GM04503 (cell line): Measurements from ENCODE around the gene CD24.

Experiments
- DNase-seq: peaks from one replicate; pipeline ENCODE4 v3.0.0-alpha.2; 2012; ENCODE audit warnings: low read depth

CD24 gene

DNA sequence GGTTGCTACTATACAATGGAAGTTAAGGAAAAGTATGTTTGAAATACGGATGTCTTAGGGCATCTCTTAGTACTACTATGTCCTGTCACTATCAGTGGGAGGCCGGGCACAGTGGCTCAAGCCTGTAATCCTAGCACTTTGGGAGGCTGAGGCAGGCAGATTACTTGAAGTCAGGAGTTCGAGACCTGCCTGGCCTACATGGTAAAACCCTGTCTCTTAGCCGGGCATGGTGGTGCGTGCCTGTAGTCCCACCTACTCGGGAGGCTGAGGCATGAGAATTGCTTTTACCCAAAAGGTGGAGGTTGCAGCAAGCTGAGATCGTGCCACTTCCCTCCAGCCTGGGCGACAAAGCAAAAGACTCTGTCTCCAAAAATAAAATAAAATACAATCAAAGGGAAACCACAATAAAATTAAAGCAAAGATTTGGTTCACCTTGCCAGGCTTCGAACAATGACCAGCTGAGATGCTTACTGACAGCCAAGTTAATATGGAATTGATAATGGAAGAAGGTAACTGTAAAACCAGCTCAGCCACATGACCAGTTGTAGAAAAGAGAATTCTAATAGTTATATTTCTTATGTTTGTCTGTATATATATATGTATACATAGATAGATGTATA lies 6.5 kb downstream of the CD24 start:
- no peak for DNase-seq

DNA sequence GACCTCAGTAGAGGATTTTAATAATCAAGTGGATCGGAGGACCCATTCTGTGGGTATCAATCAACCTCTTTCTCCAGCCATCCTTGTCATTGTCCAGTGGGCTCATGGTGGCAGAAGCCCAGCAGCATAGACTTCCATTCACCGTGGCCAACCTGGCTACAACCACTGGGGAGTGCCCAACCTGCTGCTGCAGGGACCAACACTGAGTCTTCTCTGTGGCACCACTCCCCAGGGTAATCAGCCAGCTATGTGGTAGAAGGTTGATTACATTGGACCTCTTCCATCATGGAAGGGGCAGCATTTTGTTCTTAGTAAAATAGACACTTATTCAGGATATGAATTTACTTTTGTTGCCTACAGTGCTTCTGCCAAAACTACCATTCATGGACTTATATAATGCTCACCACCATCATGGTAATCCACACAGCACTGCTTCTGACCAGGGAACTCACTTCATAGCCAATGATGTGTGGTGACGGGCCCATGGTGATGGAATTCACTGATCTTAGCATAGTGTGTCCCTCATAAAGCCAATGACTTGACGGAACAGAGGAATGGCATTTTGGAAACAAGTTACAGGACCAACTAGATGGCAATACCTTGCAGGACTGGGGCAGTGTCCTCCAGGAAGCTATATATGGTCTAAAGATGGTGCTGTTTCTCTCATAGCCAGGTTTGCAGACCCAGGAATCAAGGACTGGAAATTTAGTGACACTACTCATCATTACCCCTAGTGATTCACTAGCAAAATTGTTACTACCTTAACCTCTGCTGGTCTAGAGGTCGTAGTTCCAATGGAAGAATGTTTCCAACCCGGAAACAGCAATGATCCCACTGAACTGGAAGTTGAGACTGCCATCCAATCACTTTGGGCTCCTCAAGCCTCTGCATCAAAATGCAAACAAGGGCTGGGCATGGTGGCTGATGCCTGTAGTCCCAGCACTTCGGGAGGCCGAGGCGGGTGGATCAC lies 7.6 kb downstream of the CD24 start:
- no peak for DNase-seq

DNA sequence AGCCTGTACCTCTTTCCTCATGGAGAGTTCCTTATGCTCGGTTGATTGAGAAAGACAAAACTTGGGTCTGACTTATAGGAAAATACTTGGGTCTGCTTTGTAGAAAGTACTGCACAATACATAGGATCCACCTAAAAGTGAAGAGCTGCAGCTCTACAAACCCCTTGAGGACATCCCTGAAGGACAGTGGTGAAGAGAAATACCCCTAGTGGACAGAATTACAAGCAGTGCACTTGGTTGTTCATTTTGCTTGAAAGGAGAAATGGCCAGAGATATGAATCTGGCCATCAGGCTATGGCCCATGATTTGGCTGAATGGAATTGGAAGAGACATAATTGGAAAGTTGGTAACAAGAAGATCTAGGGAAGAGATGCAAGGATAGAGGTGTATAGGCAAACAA lies 8.3 kb downstream of the CD24 start:
- DNase-seq: no peak

DNA sequence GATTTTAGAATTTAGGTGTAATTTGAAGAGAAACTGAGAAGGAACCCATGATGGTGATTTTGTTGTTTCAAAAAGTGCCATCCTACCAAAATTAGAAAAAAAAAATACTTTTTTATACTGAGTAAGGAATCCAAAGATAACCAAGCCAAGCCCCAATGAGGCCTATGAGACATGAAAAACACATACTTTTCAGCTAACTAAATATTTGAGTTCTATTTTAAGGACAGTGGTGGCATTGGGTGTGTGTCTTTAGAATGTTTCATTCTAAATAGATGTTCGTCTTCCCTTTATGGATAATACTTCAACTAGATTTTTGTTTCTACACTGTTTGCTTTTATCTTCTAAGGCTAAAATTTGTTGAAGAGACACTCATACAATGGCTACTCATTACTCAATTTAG lies 9.6 kb downstream of the CD24 start:
- DNase-seq: no peak

DNA sequence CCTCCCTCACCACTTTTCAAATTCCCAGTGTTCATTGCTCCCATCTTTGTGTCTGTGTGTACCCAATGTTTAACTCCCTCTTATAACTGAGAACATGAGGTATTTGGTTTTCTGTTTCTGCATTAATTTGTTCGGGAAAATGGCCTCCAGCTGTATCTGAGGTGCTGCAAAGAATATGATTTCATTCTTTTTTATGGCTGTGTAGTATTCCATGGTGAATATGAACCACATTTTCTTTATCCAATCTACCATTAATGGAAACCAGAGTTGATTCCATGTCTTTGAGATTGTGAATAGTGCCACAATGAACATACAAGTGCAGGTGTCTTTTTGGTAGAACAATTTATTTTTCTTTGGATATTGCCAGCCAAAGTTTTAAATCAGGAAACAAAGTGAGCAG lies 10.4 kb downstream of the CD24 start:
- DNase-seq: no peak

DNA sequence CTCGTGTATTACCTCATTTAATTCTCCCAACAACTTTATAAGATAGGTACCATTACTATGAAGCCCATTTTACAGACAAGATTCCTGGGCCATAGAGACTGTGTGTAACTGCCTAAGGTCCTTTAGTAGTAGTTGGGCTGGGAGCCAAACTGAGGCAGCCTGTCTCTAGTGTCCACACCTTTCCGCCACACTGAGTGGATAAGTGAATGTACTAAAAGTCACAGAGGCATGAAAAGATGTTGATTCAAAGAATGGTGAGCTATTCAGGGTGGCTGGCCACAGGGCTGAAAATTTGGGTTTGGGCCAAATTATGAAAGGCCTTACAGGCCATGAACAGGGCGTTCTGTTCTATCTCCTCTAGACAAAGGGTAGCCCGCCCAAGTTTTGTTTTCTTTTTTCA lies 11.0 kb downstream of the CD24 start:
- no peak for DNase-seq

DNA sequence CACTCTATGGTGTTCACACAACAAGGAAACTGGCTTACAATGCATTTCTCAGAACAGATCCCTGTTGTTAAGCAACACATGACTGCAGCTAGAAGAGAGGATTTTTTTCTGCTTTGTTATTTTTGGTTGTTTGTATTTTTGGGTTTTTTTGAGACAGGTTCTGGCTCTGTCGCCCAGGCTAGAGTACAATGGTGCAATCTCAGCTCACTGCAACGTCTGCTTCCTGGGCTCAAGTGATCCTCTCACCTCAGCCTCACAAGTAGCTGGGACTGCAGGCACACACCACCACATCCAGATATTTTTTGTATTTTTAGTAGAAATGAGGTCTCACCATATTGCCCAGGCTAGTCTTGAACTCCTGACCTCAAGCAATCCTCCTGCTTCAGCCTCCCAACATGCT lies 12.7 kb downstream of the CD24 start:
- DNase-seq: no peak

DNA sequence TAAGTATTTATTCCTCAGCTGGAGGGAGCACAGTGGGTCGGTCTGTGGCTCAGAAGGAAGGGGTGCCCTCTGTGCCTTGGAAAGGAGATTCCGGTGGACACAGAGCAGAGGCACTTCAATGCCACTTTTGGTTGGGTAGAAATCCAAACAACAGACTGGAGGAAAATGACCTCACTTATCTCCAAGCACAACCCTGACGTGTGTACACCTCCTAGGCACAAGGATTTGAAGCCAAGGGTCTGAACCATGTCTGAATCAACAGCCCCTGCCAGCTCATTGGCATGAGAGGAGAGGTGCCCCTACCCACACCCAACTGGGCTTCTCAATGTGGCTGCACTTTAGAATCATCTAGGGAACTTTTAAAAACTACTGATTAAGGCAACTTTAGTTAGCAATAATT lies 13.4 kb downstream of the CD24 start:
- DNase-seq: no peak

DNA sequence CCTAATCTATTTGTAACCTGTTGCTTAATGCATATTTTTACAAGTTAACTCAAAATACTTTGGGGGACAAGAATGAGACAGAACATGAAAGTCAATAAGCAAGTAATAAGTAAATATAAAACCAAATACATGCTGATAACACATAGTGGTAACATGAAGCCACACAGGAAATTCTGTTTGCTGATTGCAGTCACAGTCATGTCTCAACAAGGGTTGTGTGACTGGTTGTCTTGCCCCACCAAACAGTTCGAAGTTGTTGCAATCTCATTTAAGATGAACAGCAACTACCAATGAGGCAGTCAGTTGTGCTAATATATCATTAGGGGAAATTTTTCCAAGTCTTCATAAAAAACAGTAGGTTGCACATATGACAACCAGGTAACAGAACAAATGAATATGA lies 14.5 kb downstream of the CD24 start:
- DNase-seq: no peak

DNA sequence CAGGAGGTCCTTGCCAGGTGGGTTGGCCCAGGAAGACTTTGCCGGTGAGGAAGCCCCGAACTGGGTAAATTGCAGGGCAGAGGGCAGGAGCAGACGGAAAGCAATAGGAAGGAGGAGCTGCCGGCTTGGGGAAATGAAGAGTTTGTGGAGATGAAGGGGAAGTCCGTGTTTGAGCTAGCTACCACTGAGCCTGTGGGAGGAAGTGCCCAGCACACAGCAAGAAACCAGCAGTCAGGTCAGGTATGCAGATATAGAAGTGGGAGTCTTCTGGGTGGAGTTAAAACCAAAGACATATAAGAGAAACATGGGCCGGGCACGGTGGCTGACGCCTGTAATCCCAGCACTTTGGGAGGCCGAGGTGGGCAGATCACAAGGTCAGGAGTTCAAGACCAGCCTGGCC lies 34.7 kb downstream of the CD24 start:
- DNase-seq: no peak

DNA sequence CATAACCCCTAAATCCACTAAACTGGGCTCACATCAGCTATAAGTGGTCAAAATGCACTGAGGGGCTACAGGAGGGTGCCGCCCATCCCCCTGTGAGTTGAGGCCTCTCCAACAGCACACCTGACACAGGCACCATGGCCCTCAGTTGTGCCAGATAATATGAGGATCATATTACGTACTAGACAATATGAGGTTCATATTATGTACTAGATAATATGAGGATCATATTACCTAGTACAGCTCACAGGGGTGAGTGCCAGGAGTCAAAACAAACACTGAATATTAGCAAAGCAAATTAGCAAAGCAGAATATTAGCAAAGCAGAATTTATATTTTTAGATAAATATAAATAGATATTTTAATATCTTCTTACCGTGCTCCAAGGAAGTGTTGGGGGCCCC lies 35.3 kb downstream of the CD24 start:
- DNase-seq: no peak

DNA sequence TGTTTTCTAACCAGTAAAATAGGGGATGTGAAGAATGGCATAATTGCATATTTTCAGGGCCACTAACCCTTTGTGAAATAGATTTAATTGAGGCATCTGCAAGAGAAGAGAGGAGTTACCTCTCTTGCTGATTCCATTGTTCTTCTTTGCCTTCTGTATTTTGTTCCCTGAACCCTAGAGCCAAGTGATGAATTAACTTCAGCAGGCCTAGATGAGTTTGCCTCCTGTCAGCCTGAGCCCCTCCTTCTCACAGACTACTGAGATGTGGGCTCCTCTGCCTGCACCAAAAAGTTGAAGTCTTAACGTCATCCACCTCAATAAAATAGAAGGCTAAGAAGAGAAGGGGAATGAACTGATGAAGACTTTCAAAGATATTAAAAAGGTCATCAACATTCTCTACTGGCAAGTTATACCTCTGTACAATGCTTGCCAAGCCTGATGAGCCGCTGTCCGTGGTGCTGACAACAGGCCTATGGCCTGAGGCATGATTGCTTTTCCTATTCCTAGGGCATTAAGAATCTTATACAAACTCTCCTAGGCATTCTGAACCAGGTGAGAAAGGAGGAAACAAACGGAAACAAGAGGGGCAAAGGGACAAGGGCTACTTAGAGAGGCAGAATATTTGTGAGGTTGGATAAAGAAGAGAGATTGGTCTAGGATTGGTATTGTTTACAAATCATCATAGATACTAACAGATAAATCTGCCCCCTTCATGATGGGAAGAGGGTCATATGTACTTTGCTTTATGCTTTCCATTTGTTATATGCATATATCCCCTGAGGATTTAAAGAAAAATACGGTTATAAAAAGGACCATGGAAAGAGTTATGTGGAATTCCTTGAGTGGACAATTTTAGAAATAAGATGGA lies 46.8 kb downstream of the CD24 start:
- no peak for DNase-seq

DNA sequence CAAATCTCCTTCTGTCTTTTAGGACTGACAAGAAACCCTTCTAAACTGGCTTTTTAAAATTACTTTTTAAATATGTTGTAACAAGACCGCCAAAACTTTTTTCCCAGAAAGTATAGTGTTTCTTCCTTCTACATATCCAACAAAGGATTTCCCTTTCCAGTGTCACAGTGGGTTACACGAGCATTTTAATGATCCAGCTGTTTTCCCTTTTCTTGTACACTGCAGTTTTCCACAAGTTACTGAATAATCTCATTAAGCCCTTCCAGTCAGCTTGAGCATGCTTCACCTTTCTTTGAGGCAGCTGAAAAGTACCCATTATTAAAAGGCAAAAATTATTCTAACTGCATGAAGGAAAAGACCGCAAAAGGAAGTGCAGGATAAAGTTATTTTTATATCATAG lies 48.6 kb downstream of the CD24 start:
- DNase-seq: no peak

DNA sequence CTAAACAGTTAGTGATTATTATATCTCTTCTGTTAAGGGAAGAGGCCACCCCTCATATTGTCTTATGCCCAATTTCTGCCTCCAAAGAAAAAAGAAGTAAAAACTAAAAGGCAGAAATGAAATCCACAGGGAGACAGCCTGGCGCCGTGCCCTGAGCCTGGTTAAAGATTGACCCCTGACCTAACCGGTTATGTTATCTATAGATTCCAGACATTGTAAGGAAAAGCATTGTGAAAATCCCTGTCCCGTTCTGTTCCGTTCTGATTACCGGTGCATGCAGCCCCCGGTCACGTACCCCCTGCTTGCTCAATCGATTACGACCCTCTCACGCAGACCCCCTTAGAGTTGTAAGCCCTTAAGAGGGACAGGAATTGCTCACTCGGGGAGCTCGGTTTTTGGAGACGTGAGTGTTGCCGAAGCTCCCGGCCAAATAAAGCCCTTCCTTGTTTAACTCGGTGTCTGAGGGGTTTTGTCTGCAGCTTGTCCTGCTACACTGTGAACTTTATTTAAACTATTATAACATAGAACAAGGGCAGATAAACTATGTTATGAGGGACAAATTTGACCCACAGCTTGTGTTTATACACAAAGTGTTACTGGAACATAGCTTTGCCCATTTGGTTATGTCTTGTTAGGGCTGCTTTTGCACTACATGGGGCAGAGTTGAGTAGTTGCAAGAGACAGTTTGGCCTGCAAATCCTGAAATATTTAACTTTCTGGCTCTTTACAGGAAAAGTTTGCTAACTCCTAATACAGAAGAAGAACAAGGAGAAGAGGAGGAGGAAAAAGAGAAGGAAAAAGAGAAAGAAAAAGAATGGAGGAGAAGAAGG lies 49.6 kb downstream of the CD24 start:
- DNase-seq: no peak

DNA sequence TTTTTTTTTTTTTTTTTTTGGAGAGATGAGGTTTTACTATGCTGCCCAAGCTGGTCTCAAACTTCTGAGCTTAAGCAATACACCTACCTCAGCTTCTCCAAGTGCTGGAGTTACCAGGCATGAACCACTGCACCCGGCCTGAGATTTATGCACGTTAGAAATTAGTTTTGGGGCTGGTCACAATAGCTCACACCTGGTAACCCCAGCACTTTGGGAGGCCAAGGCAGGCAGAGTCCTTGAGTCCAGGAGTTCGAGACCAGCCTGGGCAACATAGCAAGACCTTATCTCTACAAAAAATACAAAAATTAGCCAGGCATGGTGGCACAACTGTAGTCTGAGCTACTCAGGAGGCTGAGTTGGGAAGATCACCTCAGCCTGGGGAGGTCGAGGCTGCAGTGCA lies 51.9 kb downstream of the CD24 start:
- no peak for DNase-seq
